Measurements from ENCODE around the gene KRT2.

KRT2 gene

GRCh38 chr12:52633383-52633782 is 18.6 kb downstream of the KRT2 start:
- Histone ChIP-seq H3K27me3 (replicated peaks; ENCODE audit: control insufficient read depth, insufficient read depth, low read length) (no peaks in the 10 kb centered on the region; the same call in none of the 2 replicates), H3K4me3 (replicated peaks; ENCODE audit: low read depth, low read length) (no peak overlapping the region), H3K36me3 (ENCODE audit: control insufficient read depth, insufficient read depth, low read length) (no peaks in the 10 kb centered on the region)
- TF ChIP-seq CTCF (IDR thresholded peaks at IDR 0.05; ENCODE audit: insufficient read depth, low read length, poor library complexity, severe bottlenecking), result no peak
- no peak for DNase-seq (ENCODE audit: extremely low read depth, insufficient read length)

GRCh38 chr12:52632656-52633055 is 19.4 kb downstream of the KRT2 start:
- no peak for DNase-seq (ENCODE audit: extremely low read depth, insufficient read length)
- TF ChIP-seq CTCF (IDR thresholded peaks at IDR 0.05; ENCODE audit: insufficient read depth, low read length, poor library complexity, severe bottlenecking), result no peak
- Histone ChIP-seq H3K27me3 (replicated peaks; ENCODE audit: control insufficient read depth, insufficient read depth, low read length) (no peaks in the 10 kb centered on the region; the same call in none of the 2 replicates), H3K36me3 (ENCODE audit: control insufficient read depth, insufficient read depth, low read length) (no peaks in the 10 kb centered on the region), H3K4me3 (replicated peaks; ENCODE audit: low read depth, low read length) (no peak overlapping the region)

- TF ChIP-seq CTCF (IDR thresholded peaks at IDR 0.05; ENCODE audit: insufficient read depth, low read length, poor library complexity, severe bottlenecking), result no peak
These were observed 20.1 kb downstream of the KRT2 start for GRCh38 chr12:52631676-52632459.

GRCh38 chr12:52631264-52631663 is 20.7 kb downstream of the KRT2 start:
- Histone ChIP-seq H3K36me3 (ENCODE audit: control insufficient read depth, insufficient read depth, low read length) (no peaks in the 10 kb centered on the region), H3K4me3 (replicated peaks; ENCODE audit: low read depth, low read length) (no peak overlapping the region), H3K27me3 (replicated peaks; ENCODE audit: control insufficient read depth, insufficient read depth, low read length) (no peaks in the 10 kb centered on the region; the same call in none of the 2 replicates)
- TF ChIP-seq CTCF (IDR thresholded peaks at IDR 0.05; ENCODE audit: insufficient read depth, low read length, poor library complexity, severe bottlenecking), result no peak
- DNase-seq (ENCODE audit: extremely low read depth, insufficient read length), result no peak

More at GRCh38 chr12:52631676-52632459, 20.1 kb downstream of the KRT2 start:
- H3K27me3 ChIP-seq (replicated peaks; ENCODE audit: control insufficient read depth, insufficient read depth, low read length), result no peaks in the 10 kb centered on the region; the same call in none of the 2 replicates
- no peak for DNase-seq (ENCODE audit: extremely low read depth, insufficient read length)
- no peak overlapping the region for H3K4me3 ChIP-seq (replicated peaks; ENCODE audit: low read depth, low read length)
- H3K36me3 ChIP-seq (ENCODE audit: control insufficient read depth, insufficient read depth, low read length), result no peaks in the 10 kb centered on the region

- Histone ChIP-seq H3K27me3 (replicated peaks; ENCODE audit: control insufficient read depth, insufficient read depth, low read length) (no peaks in the 10 kb centered on the region; the same call in none of the 2 replicates), H3K36me3 (ENCODE audit: control insufficient read depth, insufficient read depth, low read length) (no peaks in the 10 kb centered on the region), H3K4me3 (replicated peaks; ENCODE audit: low read depth, low read length) (no peak overlapping the region)
- DNase-seq (ENCODE audit: extremely low read depth, insufficient read length), result no peak
- no peak for TF ChIP-seq CTCF (IDR thresholded peaks at IDR 0.05; ENCODE audit: insufficient read depth, low read length, poor library complexity, severe bottlenecking)
These were observed 21.3 kb downstream of the KRT2 start for GRCh38 chr12:52630599-52631200.
